ENCODE measurements around the gene VSIG8. TPM values are rescaled to one million over a fixed set of nuclear protein-coding genes. Genes with fewer than 3 reads are reported as not detected.

The VSIG8 gene
- total RNA-seq, 1 experiment from 2014 or later, result not detected

GRCh38 chr1:159895286-159895685 lies 32.8 kb upstream of the VSIG8 start (continued):
- TF ChIP-seq YY1 (IDR thresholded peaks at IDR 0.05; ENCODE audit: extremely low read depth, insufficient replicate concordance, low read depth, low read length) (no peak), POLR2AphosphoS5 (IDR thresholded peaks at IDR 0.05; ENCODE audit: low read depth, low read length) (no peak), ELF1 (IDR thresholded peaks at IDR 0.05; ENCODE audit: borderline replicate concordance, low read depth) (no peak), MAX (IDR thresholded peaks at IDR 0.05) (no peak), CBX3 (IDR thresholded peaks at IDR 0.05; ENCODE audit: low read depth) (no peak)

- DNase-seq (ENCODE audit: low read depth, low spot score) (no peak), ATAC-seq (no peak)
- no peak for TF ChIP-seq POLR2A (IDR thresholded peaks at IDR 0.05; ENCODE audit: borderline replicate concordance, extremely low read depth, insufficient read depth, insufficient read length)
- TF ChIP-seq RAD21 (IDR thresholded peaks at IDR 0.05; ENCODE audit: low read depth), result peak; percentile 52
- TF ChIP-seq CBX3 (IDR thresholded peaks at IDR 0.05; ENCODE audit: low read depth), result no peak
- TF ChIP-seq CTCF (IDR thresholded peaks at IDR 0.05 in 2 of 3, conservative IDR thresholded peaks at IDR 0.05 in 1 of 3; ENCODE audit: borderline replicate concordance in 1 of 3, insufficient read depth in 1 of 3, low read depth in 2 of 3, low read length in 2 of 3), result peak in 1 of 3 experiments; percentile 29; a peak in 1 of 6 replicates
- Histone ChIP-seq H3K9me3 (ENCODE audit: control insufficient read depth in 1 of 2, insufficient read depth in 1 of 2, low read depth in 1 of 2, low read length in 2 of 2) (no peaks in the 10 kb centered on the region), H3K4me1 (ENCODE audit: control insufficient read depth in 1 of 2, insufficient read depth in 2 of 2, low read length in 2 of 2) (peaks cover 11 to 23% of the 10 kb centered on the region in 2 experiments; a peak in 3 of 4 replicates), H3K79me2 (ENCODE audit: insufficient read depth, low read length) (no peaks in the 10 kb centered on the region), H3K27ac (ENCODE audit: low read depth, low read length) (no peak overlapping the region), H4K20me1 (ENCODE audit: insufficient read depth) (no peaks in the 10 kb centered on the region), H2AFZ (ENCODE audit: low read depth, low read length, poor library complexity, severe bottlenecking) (no peak overlapping the region), H3K36me3 (ENCODE audit: control insufficient read depth in 1 of 2, insufficient read depth in 2 of 2, low read length in 2 of 2) (no peaks in the 10 kb centered on the region), H3K27me3 (ENCODE audit: insufficient read depth, low read length) (no peaks in the 10 kb centered on the region; the same call in 1 of the 2 replicates), H3K4me3 (replicated peaks in 1 of 2; ENCODE audit: low read depth in 1 of 2, low read length in 2 of 2) (no peak overlapping the region), H3K9me2 (ENCODE audit: insufficient read depth) (no peaks in the 10 kb centered on the region), H3K4me2 (ENCODE audit: low read length) (no peak overlapping the region), H3K9ac (ENCODE audit: low read length) (no peak overlapping the region)
- BruUV-seq (replicated peaks), result no TSS peak
- ChIA-PET CTCF (interaction anchor here (0.6 to 8.5 kb wide), 17 partner anchors 11 to 679 kb away, joined by 3 to 249 read pairs (median 3); partner anchors contain the start of genes DUSP23, FCRL6, IGSF9 and TAGLN2), RAD21 (ENCODE audit: low non-redundant PET in 1 of 2, low total read pairs in 2 of 2, uncharacterized antibody in 2 of 2, unreplicated experiment in 2 of 2) (interaction anchor here (0.8 to 4.5 kb wide), 7 partner anchors 32 to 115 kb away, joined by 3 to 38 read pairs (median 8); partner anchors contain the start of gene DUSP23 (in 2 of the 2)), POLR2A (interaction anchor here (0.9 to 4.5 kb wide), 3 partner anchors 95 to 114 kb away, joined by 3 to 35 read pairs (median 6); partner anchors contain the start of gene DUSP23)
- intact Hi-C loops (cut with micrococcal nuclease), result loop anchor here (10.0 kb wide), 2 partner anchors 468 to 758 kb away; no protein-coding TSS in a partner anchor
Measured at GRCh38 chr1:159892944-159893343, 30.5 kb upstream of the VSIG8 start.
